Measurements from ENCODE around the gene ELP4.

ELP4 gene

GRCh38 chr11:31815711-31816467, 306.3 kb downstream of the ELP4 start:
- DNase-seq = peak; percentile 38 to 57

GRCh38 chr11:31816468-31817053, 307.0 kb downstream of the ELP4 start:
- DNase-seq = no peak

- DNase-seq = no peak
Measured at GRCh38 chr11:31817054-31817620, 307.6 kb downstream of the ELP4 start.

GRCh38 chr11:31817621-31818424, 308.3 kb downstream of the ELP4 start:
- DNase-seq = no peak

- no peak for DNase-seq
Measured at GRCh38 chr11:31818425-31818755, 308.8 kb downstream of the ELP4 start.

GRCh38 chr11:31818874-31819331, 309.3 kb downstream of the ELP4 start:
- no peak for DNase-seq

- DNase-seq = no peak
Measured at GRCh38 chr11:31819621-31820437, 310.3 kb downstream of the ELP4 start.

GRCh38 chr11:31820438-31820818, 310.9 kb downstream of the ELP4 start:
- no peak for DNase-seq

GRCh38 chr11:31821235-31821764, 311.7 kb downstream of the ELP4 start:
- no peak for DNase-seq

- no peak for DNase-seq
Measured at GRCh38 chr11:31821766-31822165, 312.2 kb downstream of the ELP4 start.

GRCh38 chr11:31822175-31822926, 312.8 kb downstream of the ELP4 start:
- DNase-seq = no peak

GRCh38 chr11:31822927-31823643, 313.5 kb downstream of the ELP4 start:
- DNase-seq = no peak

- no peak for DNase-seq
Measured at GRCh38 chr11:31823644-31824331, 314.2 kb downstream of the ELP4 start.

GRCh38 chr11:31824332-31824878, 314.8 kb downstream of the ELP4 start:
- no peak for DNase-seq

- no peak for DNase-seq
Measured at GRCh38 chr11:31824879-31825837, 315.6 kb downstream of the ELP4 start.

GRCh38 chr11:31825838-31826484, 316.4 kb downstream of the ELP4 start:
- DNase-seq = no peak

GRCh38 chr11:31826536-31827438, 317.2 kb downstream of the ELP4 start:
- no peak for DNase-seq
